Lower leg skin (tissue), 3 donors: ENCODE measurements around the gene PSMG2.

Experiments
- POLR2A ChIP-seq, 2 donors: fragments of 450-650 bp; IDR thresholded peaks; one replicate each; pipeline ENCODE4 v1.6.1; 2016 to 2017; ENCODE audit warnings: antibody characterized with exemption in 2 of 2, mild to moderate bottlenecking in 1 of 2, moderate library complexity in 1 of 2
- TF ChIP-seq, protein P1 (sequence below), 3 donors: fragments of 450-650 bp; IDR thresholded peaks; one replicate each; pipeline ENCODE4 v1.5.1; 2016; ENCODE audit warnings: antibody characterized with exemption in 3 of 3, mild to moderate bottlenecking in 3 of 3, moderate library complexity in 2 of 3

DNA sequence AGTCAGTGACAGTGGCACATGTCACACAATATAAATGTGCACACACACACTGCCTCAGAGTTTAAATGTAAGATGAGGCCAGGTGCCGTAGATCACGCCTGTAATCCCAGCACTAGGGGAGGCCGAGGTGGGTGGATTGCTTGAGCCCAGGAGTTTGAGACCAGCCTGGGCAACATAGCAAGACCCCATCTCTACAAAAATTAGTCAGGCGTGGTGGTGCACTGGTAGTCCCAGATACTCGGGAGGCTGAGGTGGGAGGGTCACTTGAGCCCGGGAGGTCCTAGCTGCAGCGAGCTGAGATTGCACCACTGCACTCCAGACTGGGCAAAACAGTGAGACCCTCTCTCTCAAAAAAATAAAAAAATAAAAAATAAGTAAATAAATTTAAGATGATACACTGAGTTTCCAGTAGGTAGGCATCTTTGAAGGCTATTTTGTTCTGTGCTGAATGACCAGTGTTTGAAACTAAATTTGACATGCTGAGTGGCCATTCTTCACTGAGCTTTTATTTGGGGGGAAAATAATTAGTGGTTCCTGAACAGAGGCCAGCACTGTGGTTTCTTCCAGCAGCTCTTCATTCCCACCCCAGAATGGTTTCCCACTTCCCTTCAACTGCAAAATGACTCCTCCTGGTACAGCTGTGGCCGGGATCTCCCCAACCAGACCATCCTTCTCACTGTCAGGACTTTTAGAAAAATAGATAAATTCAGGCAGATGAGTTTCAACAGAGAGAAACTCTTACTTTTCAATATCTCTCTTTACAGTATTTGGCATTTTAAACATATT, 44.9 kb downstream of the PSMG2 start:
- TF ChIP-seq, protein P1, sequence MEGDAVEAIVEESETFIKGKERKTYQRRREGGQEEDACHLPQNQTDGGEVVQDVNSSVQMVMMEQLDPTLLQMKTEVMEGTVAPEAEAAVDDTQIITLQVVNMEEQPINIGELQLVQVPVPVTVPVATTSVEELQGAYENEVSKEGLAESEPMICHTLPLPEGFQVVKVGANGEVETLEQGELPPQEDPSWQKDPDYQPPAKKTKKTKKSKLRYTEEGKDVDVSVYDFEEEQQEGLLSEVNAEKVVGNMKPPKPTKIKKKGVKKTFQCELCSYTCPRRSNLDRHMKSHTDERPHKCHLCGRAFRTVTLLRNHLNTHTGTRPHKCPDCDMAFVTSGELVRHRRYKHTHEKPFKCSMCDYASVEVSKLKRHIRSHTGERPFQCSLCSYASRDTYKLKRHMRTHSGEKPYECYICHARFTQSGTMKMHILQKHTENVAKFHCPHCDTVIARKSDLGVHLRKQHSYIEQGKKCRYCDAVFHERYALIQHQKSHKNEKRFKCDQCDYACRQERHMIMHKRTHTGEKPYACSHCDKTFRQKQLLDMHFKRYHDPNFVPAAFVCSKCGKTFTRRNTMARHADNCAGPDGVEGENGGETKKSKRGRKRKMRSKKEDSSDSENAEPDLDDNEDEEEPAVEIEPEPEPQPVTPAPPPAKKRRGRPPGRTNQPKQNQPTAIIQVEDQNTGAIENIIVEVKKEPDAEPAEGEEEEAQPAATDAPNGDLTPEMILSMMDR (IDR thresholded peaks at IDR 0.05): no peak
- TF ChIP-seq POLR2A (IDR thresholded peaks at IDR 0.05): no peak
